ENCODE measurements around the gene CDH15.

Gene CDH15

DNA sequence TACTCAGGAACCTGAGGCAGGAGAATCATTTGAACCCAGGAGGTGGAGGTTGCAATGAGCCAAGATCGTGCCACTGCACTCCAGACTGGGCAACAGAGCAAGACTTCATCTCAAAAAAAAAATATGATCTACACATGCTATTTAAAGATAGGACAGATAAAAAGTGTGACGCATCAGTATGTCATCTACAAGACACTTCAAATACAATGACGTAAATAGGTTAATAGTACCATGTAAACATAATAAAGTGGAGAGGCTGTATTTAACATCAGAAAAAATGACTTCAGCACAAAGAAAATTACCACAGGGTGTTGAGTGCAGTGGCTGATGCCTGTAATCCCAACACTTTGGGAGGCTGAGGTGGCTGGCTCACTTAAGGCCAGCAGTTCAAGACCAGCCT, 66.2 kb downstream of the CDH15 start:
- H3K27me3 ChIP-seq (ENCODE audit: control insufficient read depth, low read length), result no peaks in the 10 kb centered on the region
- TF ChIP-seq, protein P1, sequence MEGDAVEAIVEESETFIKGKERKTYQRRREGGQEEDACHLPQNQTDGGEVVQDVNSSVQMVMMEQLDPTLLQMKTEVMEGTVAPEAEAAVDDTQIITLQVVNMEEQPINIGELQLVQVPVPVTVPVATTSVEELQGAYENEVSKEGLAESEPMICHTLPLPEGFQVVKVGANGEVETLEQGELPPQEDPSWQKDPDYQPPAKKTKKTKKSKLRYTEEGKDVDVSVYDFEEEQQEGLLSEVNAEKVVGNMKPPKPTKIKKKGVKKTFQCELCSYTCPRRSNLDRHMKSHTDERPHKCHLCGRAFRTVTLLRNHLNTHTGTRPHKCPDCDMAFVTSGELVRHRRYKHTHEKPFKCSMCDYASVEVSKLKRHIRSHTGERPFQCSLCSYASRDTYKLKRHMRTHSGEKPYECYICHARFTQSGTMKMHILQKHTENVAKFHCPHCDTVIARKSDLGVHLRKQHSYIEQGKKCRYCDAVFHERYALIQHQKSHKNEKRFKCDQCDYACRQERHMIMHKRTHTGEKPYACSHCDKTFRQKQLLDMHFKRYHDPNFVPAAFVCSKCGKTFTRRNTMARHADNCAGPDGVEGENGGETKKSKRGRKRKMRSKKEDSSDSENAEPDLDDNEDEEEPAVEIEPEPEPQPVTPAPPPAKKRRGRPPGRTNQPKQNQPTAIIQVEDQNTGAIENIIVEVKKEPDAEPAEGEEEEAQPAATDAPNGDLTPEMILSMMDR (IDR thresholded peaks at IDR 0.05; ENCODE audit: low read depth, low read length, poor library complexity, severe bottlenecking), result no peak
- no peak for TF ChIP-seq EZH2phosphoT487 (IDR thresholded peaks at IDR 0.05; ENCODE audit: borderline replicate concordance, low read length)
- H3K27ac ChIP-seq (ENCODE audit: low read depth, low read length), result no peak overlapping the region
- H3K4me1 ChIP-seq (ENCODE audit: control insufficient read depth, low read length), result peaks cover 16% of the 10 kb centered on the region
- no peak overlapping the region for H3K4me2 ChIP-seq (ENCODE audit: low read length)
- H3F3A ChIP-seq (ENCODE audit: control insufficient read depth, insufficient read depth), result peaks cover 8% of the 10 kb centered on the region
- H3K79me2 ChIP-seq (ENCODE audit: control insufficient read depth, low read length), result peaks cover 10% of the 10 kb centered on the region
- no peak overlapping the region for H3K4me3 ChIP-seq (ENCODE audit: low read length)
- H3K9me2 ChIP-seq (replicated peaks; ENCODE audit: control insufficient read depth, low read length), result no peaks in the 10 kb centered on the region
- H3K36me3 ChIP-seq (ENCODE audit: control insufficient read depth, low read length), result peaks cover 5% of the 10 kb centered on the region
- no peaks in the 10 kb centered on the region for H4K20me1 ChIP-seq (ENCODE audit: control insufficient read depth, insufficient read depth, low read depth, low read length)
- H3K9me3 ChIP-seq (ENCODE audit: control insufficient read depth, insufficient read depth, low read length), result peaks cover 4% of the 10 kb centered on the region; the same call in 1 of the 2 replicates

GRCh38 chr16:89241187-89242007, 69.8 kb downstream of the CDH15 start:
- Histone ChIP-seq H3K79me2 (ENCODE audit: control insufficient read depth, low read length) (peaks cover 12% of the 10 kb centered on the region), H3K27me3 (ENCODE audit: control insufficient read depth, low read length) (no peaks in the 10 kb centered on the region), H4K20me1 (ENCODE audit: control insufficient read depth, insufficient read depth, low read depth, low read length) (no peaks in the 10 kb centered on the region), H3K36me3 (ENCODE audit: control insufficient read depth, low read length) (peaks cover 3% of the 10 kb centered on the region; the same call in 1 of the 2 replicates), H3K4me3 (ENCODE audit: low read length) (peak overlapping the region; percentile 100), H3K9me3 (ENCODE audit: control insufficient read depth, insufficient read depth, low read length) (peaks cover 4% of the 10 kb centered on the region; the same call in 1 of the 2 replicates), H3K27ac (ENCODE audit: low read depth, low read length) (peak overlapping the region; percentile 86), H3K4me2 (ENCODE audit: low read length) (peak overlapping the region; percentile 84), H3K9me2 (replicated peaks; ENCODE audit: control insufficient read depth, low read length) (no peaks in the 10 kb centered on the region), H3K4me1 (ENCODE audit: control insufficient read depth, low read length) (peaks cover 21% of the 10 kb centered on the region), H3F3A (ENCODE audit: control insufficient read depth, insufficient read depth) (peaks cover 8% of the 10 kb centered on the region)
- TF ChIP-seq, protein P1 (IDR thresholded peaks at IDR 0.05; ENCODE audit: low read depth, low read length, poor library complexity, severe bottlenecking), result no peak
- no peak for TF ChIP-seq EZH2phosphoT487 (IDR thresholded peaks at IDR 0.05; ENCODE audit: borderline replicate concordance, low read length)

GRCh38 chr16:89242795-89243200, 71.2 kb downstream of the CDH15 start:
- TF ChIP-seq, protein P1 (IDR thresholded peaks at IDR 0.05; ENCODE audit: low read depth, low read length, poor library complexity, severe bottlenecking), result no peak
- no peak for TF ChIP-seq EZH2phosphoT487 (IDR thresholded peaks at IDR 0.05; ENCODE audit: borderline replicate concordance, low read length)
- peaks cover 3% of the 10 kb centered on the region; the same call in 1 of the 2 replicates for H3K36me3 ChIP-seq (ENCODE audit: control insufficient read depth, low read length)
- no peaks in the 10 kb centered on the region for H4K20me1 ChIP-seq (ENCODE audit: control insufficient read depth, insufficient read depth, low read depth, low read length)
- no peaks in the 10 kb centered on the region for H3K9me2 ChIP-seq (replicated peaks; ENCODE audit: control insufficient read depth, low read length)
- H3F3A ChIP-seq (ENCODE audit: control insufficient read depth, insufficient read depth), result peaks cover 8% of the 10 kb centered on the region
- no peak overlapping the region for H3K27ac ChIP-seq (ENCODE audit: low read depth, low read length)
- peaks cover 4% of the 10 kb centered on the region; the same call in 1 of the 2 replicates for H3K9me3 ChIP-seq (ENCODE audit: control insufficient read depth, insufficient read depth, low read length)
- H3K79me2 ChIP-seq (ENCODE audit: control insufficient read depth, low read length), result peaks cover 12% of the 10 kb centered on the region
- H3K4me1 ChIP-seq (ENCODE audit: control insufficient read depth, low read length), result peaks cover 26% of the 10 kb centered on the region
- no peaks in the 10 kb centered on the region for H3K27me3 ChIP-seq (ENCODE audit: control insufficient read depth, low read length)
- peak overlapping the region; percentile 31; the same call in 1 of the 2 replicates for H3K4me2 ChIP-seq (ENCODE audit: low read length)
- H3K4me3 ChIP-seq (ENCODE audit: low read length), result no peak overlapping the region
